BLaER1 (cell line): ENCODE data around the gene DOK3.

Experiments
- H3K27ac ChIP-seq: shearing (Covaris generic); formaldehyde crosslinking; 2 replicates; pipeline ENCODE4 v1.8.1; 2022
- H3K27me3 ChIP-seq: shearing (Covaris generic); formaldehyde crosslinking; 2 replicates; pipeline ENCODE4 v1.8.1; 2022
- H3K36me3 ChIP-seq: shearing (Covaris generic); formaldehyde crosslinking; 2 replicates; pipeline ENCODE4 v1.8.1; 2022
- H3K4me1 ChIP-seq: shearing (Covaris generic); formaldehyde crosslinking; 2 replicates; pipeline ENCODE4 v1.8.1; 2022
- H3K4me2 ChIP-seq: shearing (Covaris generic); formaldehyde crosslinking; 2 replicates; pipeline ENCODE4 v1.8.1; 2022
- H3K4me3 ChIP-seq: shearing (Covaris generic); formaldehyde crosslinking; 2 replicates; pipeline ENCODE4 v1.8.1; 2022
- H3K9ac ChIP-seq: shearing (Covaris generic); formaldehyde crosslinking; 2 replicates; pipeline ENCODE4 v1.8.1; 2022
- H3K9me3 ChIP-seq: shearing (Covaris generic); formaldehyde crosslinking; 2 replicates; pipeline ENCODE4 v1.8.1; 2022
- H4K20me1 ChIP-seq: shearing (Covaris generic); formaldehyde crosslinking; 2 replicates; pipeline ENCODE4 v1.8.1; 2022
- Cebpa-rat ChIP-seq: shearing (Covaris generic); IDR thresholded peaks from 2 replicates; pipeline ENCODE4 v1.8.1; 2022

The DOK3 gene

DNA sequence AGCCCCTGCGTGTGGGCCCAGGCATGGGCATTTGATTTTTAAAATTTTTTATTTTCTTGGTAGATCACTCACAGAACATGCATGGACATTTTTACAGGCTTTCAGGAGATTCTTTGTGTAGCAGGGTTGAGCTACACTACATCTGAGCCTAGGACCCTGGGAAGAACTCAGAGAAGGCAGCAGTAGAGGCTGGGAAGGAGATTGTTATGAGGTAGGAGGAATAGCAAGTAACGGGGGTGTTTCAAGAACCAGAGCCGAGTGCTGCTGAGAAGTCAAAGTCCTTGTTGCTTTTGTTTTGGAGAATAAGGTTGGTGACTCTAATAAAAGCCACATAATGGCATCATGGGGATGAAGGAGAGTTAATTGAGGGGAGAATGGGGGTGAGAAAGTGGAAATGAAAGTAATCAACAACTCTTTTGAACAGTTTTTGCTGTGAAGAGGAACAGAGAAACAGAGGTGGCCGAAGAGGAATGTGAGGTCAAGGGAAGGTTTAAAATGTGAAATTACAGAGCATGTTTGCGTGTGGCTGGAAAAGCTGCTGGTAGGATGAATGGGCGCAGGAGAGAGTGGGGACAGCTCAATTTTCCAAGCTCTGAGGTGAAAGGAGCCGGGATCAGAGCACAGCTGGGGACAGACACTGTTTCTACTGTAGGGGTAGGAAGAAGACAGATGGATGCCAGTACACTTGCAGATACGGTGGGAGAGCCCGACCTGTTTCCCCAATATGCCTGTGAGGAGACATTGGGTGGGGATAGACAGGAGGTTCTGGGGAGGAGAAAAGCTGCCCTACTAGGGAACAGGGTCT, 7.5 kb downstream of the DOK3 start:
- TF ChIP-seq Cebpa-rat = no peak
- Histone ChIP-seq H3K4me3 (peak overlapping the region; percentile 28; the same call in 1 of the 2 replicates), H3K27me3 (no peaks in the 10 kb centered on the region), H3K27ac (peak overlapping the region; percentile 72), H3K9ac (peak overlapping the region; percentile 71), H3K36me3 (peaks cover 47% of the 10 kb centered on the region), H4K20me1 (peaks cover 64% of the 10 kb centered on the region), H3K9me3 (no peaks in the 10 kb centered on the region), H3K4me1 (peaks cover 93% of the 10 kb centered on the region), H3K4me2 (peak overlapping the region; percentile 98)

DNA sequence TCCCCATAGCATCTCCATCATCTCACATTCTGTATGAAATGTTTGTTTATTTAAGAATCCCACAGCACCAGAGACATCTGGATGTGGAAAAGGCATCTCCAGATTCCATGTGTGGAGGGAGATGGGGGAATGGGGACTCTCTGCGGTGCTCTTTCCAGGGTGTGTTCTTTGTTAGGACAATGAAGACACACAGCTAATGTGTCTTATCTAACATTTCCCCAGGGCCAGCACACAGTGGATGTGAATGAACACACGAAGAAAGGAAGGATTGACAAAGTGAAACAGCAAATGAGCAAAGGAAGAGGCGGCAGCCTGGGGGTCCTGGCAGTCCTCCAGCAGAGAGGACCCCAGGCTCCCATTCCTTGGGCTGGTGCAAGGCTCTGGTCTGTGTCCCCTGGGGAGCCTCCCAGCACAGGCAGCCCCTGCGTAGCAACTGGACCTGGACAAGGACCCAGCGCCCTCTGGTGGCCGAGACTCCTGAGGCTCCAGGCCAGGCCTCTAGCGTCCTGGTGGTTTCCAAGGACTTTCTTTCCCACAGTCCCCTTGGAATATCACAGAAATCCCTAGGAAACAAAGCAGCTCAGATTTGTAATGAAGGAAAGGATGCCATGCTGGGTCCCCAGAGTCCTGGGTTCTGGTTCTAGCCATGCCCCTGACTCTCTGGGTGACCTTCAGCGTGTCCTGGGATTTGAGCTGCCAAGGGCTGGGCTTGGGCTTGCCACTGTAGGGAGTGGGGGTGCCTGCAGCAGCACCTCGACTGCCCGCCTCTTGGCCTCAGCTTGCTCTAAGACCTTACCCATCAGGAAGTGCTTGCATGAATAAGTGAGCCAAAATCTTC, 8.7 kb downstream of the DOK3 start:
- no peak for TF ChIP-seq Cebpa-rat
- H3K27me3 ChIP-seq = no peaks in the 10 kb centered on the region
- H3K4me2 ChIP-seq = peak overlapping the region; percentile 98

DNA sequence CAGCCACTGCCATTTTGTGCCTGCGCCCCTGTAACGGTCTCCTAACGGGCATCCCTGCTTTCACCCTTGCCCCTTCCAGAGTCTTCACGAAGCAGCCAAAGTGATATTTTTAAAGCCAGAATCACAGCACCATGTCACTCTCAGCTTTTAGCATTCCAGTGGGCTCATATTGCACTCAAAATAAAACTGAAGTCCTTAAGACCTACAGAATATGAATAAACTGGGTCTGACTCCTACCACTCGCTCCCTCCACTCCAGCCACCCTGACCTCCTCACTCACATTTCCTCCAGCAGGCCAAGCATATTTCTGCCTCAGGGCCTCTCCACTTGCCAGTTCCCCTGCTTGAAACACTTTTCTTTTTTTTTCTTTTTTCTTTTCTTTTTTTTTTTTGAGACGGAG, 9.8 kb downstream of the DOK3 start:
- peak overlapping the region; percentile 98 for H3K4me2 ChIP-seq
- H3K4me3 ChIP-seq = no peak overlapping the region
- H3K27me3 ChIP-seq = no peaks in the 10 kb centered on the region
- H3K4me1 ChIP-seq = peaks cover 89% of the 10 kb centered on the region
- H3K36me3 ChIP-seq = peaks cover 25% of the 10 kb centered on the region
- H3K27ac ChIP-seq = peak overlapping the region; percentile 1; the same call in 1 of the 2 replicates
- no peak overlapping the region; the same call in 1 of the 2 replicates for H3K9ac ChIP-seq
- peaks cover 63% of the 10 kb centered on the region for H4K20me1 ChIP-seq
- no peaks in the 10 kb centered on the region for H3K9me3 ChIP-seq
- no peak for TF ChIP-seq Cebpa-rat

More for the DNA sequence above, 8.7 kb downstream of the DOK3 start:
- Histone ChIP-seq H3K27ac (peak overlapping the region; percentile 72), H3K9ac (peak overlapping the region; percentile 71), H3K4me1 (peaks cover 89% of the 10 kb centered on the region), H3K4me3 (no peak overlapping the region), H4K20me1 (peaks cover 63% of the 10 kb centered on the region), H3K36me3 (peaks cover 35% of the 10 kb centered on the region), H3K9me3 (no peaks in the 10 kb centered on the region)

DNA sequence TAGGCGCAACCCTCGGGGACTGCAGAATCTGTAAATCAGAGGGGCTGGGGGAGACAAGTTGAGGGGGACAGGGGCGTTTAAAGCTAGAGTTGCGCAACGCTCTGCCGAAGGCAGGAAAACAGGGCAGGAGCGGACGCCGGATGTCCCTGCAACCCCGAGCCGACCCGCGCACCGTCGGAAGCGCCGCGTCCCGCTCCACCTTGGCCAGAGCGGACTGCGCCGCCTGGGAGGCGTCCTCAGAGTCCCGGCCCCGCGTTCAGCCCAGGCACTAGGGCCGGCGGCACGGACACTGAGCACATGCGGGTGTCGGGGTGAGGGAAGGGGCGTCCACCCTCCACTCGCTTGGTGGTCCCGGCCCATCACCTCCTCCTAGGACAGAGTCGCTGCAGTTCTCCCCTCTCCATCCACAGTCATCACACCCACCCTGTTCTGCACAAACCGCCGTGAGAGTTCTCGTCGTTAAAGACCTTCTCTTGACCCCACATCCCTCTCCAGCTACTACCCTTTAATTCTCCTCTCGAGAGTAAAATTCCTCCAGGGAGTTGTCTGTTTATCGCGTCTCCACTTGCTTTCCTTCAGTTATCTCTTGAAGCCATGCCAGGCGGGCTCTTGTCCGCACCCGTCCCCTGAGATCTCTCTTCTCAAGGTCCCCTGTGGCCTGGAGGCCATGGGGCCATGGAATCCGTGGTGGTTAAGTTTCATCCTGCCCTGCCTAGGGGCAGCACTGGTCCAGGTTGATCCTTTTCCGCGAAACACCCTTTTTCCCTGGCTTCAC, 11.4 kb downstream of the DOK3 start:
- no peaks in the 10 kb centered on the region for H3K27me3 ChIP-seq
- peaks cover 16% of the 10 kb centered on the region for H3K36me3 ChIP-seq
- peak; percentile 97 for TF ChIP-seq Cebpa-rat
- H3K27ac ChIP-seq = peak overlapping the region; percentile 61
- peak overlapping the region; percentile 98 for H3K4me2 ChIP-seq
- H3K4me3 ChIP-seq = peak overlapping the region; percentile 85
- H4K20me1 ChIP-seq = peaks cover 63% of the 10 kb centered on the region
- peaks cover 89% of the 10 kb centered on the region for H3K4me1 ChIP-seq
- H3K9ac ChIP-seq = peak overlapping the region; percentile 69
- H3K9me3 ChIP-seq = no peaks in the 10 kb centered on the region

DNA sequence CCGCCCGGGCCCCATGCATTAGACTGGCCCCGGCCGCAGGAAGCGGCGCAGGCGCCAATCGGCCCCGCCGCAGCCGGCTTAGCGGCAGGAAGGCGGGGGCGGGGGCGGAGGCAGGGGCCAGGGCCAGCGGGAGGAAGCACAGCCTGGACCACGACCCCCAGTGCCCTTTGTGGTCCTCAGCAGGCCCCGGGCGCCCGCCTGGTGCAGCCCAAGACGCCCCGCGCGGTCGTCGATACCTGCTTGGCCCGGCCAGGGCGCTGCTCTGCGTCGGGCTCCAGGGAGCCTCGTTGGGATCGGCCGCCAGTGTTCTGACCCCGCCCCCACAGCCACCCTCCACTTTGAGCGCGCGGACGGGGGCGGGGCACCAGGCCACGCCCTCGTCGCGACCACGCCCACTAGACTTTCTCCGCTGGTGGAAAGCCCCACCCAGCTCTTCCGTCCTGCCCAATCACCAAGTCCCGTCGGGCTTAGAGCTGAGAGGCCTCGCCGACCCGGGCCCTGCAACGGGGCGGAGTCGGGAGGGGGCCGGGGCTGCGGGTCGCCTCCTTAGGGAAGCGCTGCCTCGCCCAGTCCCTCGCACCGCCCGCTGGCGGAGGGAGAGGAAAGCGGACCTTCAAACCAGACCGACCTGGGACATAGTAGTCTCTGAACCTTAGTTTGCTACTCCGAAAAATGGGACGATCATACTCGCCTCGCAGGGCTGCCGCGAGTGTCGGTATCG, 12.2 kb downstream of the DOK3 start, which contains the start of gene PDLIM7:
TSS of gene PDLIM7 (minus strand) at position 313 of the 721 bp plus-strand sequence. CDS start 1,092 bp downstream, outside the sequence.
- peak within 1 kb of the TSS; percentile 85 for H3K9ac ChIP-seq
- no peaks in the 10 kb centered on the region for H3K27me3 ChIP-seq
- peak within 1 kb of the TSS; percentile 85 for H3K4me3 ChIP-seq
- H3K4me1 ChIP-seq = peaks cover 89% of the 10 kb centered on the region
- H4K20me1 ChIP-seq = peaks cover 63% of the 10 kb centered on the region
- peak within 1 kb of the TSS; percentile 98 for H3K4me2 ChIP-seq
- peak within 1 kb of the TSS; percentile 84 for H3K27ac ChIP-seq
- TF ChIP-seq Cebpa-rat = no peak
- peaks cover 16% of the 10 kb centered on the region for H3K36me3 ChIP-seq
- H3K9me3 ChIP-seq = no peaks in the 10 kb centered on the region

DNA sequence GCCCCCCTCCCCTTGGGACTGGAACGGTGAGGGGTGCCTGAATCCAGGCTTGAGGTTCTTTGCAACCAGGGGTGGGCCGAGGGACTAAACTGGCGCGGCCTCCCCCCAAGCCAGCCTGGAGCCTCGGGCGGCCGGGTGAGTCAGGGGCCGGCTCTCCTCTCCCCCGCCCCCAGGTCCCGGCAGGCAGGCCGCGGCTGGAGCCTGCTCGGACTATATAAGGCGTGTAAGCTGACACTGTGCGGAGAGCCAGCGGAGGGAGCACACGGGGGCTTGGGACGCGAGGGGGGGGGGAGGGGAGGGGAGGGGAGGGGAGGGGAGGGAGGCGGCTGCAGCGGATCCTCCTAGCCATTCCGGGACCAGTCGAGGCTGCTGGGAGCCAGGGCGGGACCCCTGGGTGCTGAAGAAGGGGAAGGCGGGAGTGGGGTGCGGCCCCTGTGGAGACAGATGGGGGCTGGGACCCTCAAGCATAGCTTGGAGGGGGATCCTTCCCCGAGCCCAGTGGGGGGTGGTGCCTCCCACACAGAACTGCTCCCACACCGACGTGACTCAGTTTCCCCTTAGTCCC, 12.8 kb downstream of the DOK3 start:
- Histone ChIP-seq H4K20me1 (peaks cover 61% of the 10 kb centered on the region), H3K27me3 (no peaks in the 10 kb centered on the region), H3K9me3 (no peaks in the 10 kb centered on the region), H3K27ac (peak overlapping the region; percentile 84), H3K4me2 (peak overlapping the region; percentile 98), H3K36me3 (peaks cover 21% of the 10 kb centered on the region), H3K4me3 (peak overlapping the region; percentile 85), H3K4me1 (peaks cover 88% of the 10 kb centered on the region), H3K9ac (peak overlapping the region; percentile 85)
- no peak for TF ChIP-seq Cebpa-rat

DNA sequence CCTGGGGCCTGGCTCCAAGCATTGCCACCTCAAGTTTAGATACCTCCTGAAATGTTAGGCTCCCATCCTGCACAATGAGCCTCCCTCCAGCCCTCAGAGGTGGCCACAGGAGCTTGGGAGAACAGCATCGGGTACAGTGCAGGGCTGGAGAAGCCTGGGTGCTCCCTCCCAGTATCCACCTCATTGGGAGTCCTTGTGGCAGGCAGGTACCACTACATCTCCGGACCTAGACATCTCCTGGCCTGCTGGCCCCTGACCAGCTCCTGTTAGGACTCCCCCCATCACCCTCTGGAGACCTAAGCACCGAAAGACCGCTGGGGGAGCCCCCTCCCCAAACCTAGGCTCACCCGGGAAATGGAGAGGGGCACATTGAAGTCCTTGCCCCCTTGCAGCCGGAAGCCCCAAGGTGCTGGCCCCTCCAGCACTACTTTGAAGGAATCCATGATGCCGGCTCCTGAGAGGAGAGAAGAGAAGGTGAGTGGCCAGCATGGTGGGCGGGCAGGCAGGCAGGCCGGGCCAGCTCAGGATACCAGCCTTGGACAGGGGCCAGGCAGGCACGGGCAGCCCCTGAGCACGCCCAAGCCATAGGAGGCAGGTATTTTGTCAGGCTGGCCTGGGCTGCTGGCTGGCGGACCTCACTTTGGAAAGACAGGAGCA, 13.4 kb downstream of the DOK3 start:
- Histone ChIP-seq H4K20me1 (peaks cover 58% of the 10 kb centered on the region), H3K27me3 (no peaks in the 10 kb centered on the region)
- no peak for TF ChIP-seq Cebpa-rat

More for the DNA sequence above, 13.4 kb downstream of the DOK3 start:
- no peaks in the 10 kb centered on the region for H3K9me3 ChIP-seq
- peak overlapping the region; percentile 98 for H3K4me2 ChIP-seq
- H3K4me1 ChIP-seq = peaks cover 86% of the 10 kb centered on the region
- H3K27ac ChIP-seq = peak overlapping the region; percentile 84
- peak overlapping the region; percentile 85 for H3K9ac ChIP-seq
- H3K4me3 ChIP-seq = peak overlapping the region; percentile 85
- peaks cover 26% of the 10 kb centered on the region for H3K36me3 ChIP-seq
